SK-N-SH treated with all-trans-retinoic acid at 6 μM for 48 hours (cell line): ENCODE measurements around the gene AKR1B15.

Experiments used
- ATAC-seq: fragments of 200-7000 bp; cut with Tn5 transposase; 3 replicates; pipeline ENCODE4 v1.9.1; 2020; ENCODE audit warnings: mild to moderate bottlenecking, moderate library complexity
- ARNTL ChIP-seq: fragments of 450-650 bp; formaldehyde crosslinking; IDR thresholded peaks from 2 replicates; pipeline ENCODE4 v1.5.0; 2020; ENCODE audit warnings: low read depth, mild to moderate bottlenecking, moderate library complexity, borderline replicate concordance
- BACH2 ChIP-seq: fragments of 250-450 bp; sonication (Bioruptor Pico); IDR thresholded peaks from 2 replicates; pipeline ENCODE4 v1.9.0; 2021; ENCODE audit warnings: mild to moderate bottlenecking, borderline replicate concordance
- CSDC2 ChIP-seq: fragments of 250-450 bp; sonication (Bioruptor Pico); IDR thresholded peaks from 2 replicates; pipeline ENCODE4 v1.5.0; 2020; ENCODE audit warnings: mild to moderate bottlenecking, moderate library complexity
- ESRRG ChIP-seq: fragments of 250-450 bp; sonication (Bioruptor Pico); IDR thresholded peaks from 2 replicates; pipeline ENCODE4 v1.6.1; 2021; ENCODE audit warnings: mild to moderate bottlenecking
- GLIS3 ChIP-seq: fragments of 250-450 bp; sonication (Bioruptor Pico); IDR thresholded peaks from 2 replicates; pipeline ENCODE4 v1.5.0; 2020; ENCODE audit warnings: mild to moderate bottlenecking, moderate library complexity
- ISL1 ChIP-seq: fragments of 250-450 bp; sonication (Bioruptor Pico); IDR thresholded peaks from 2 replicates; pipeline ENCODE4 v2.1.2; 2022; ENCODE audit warnings: mild to moderate bottlenecking, moderate library complexity
- OSR1 ChIP-seq: fragments of 250-450 bp; sonication (Bioruptor Pico); IDR thresholded peaks from 2 replicates; pipeline ENCODE4 v1.8.0; 2022; ENCODE audit warnings: moderate library complexity, mild to moderate bottlenecking, inconsistent platforms
- PPARA ChIP-seq: fragments of 250-450 bp; sonication (Bioruptor Pico); IDR thresholded peaks from 2 replicates; pipeline ENCODE4 v1.5.0; 2020; ENCODE audit warnings: mild to moderate bottlenecking, borderline replicate concordance
- RARB ChIP-seq: fragments of 250-450 bp; sonication (Bioruptor Pico); IDR thresholded peaks from 2 replicates; pipeline ENCODE4 v1.8.0; 2021; ENCODE audit warnings: mild to moderate bottlenecking, moderate library complexity
- SNAI2 ChIP-seq: fragments of 250-450 bp; sonication (Bioruptor Pico); IDR thresholded peaks from 2 replicates; pipeline ENCODE4 v1.5.0; 2020; ENCODE audit warnings: mild to moderate bottlenecking, moderate library complexity
- TCF4 ChIP-seq: fragments of 250-450 bp; sonication (Bioruptor Pico); IDR thresholded peaks from 2 replicates; pipeline ENCODE4 v1.8.0; 2021; ENCODE audit warnings: mild to moderate bottlenecking, moderate library complexity, borderline replicate concordance
- TOX ChIP-seq: fragments of 250-450 bp; sonication (Bioruptor Pico); IDR thresholded peaks from 2 replicates; pipeline ENCODE4 v1.8.0; 2021; ENCODE audit warnings: mild to moderate bottlenecking, moderate library complexity, borderline replicate concordance
- ZC3H10 ChIP-seq: fragments of 250-450 bp; sonication (Bioruptor Pico); IDR thresholded peaks from 2 replicates; pipeline ENCODE4 v1.5.1; 2021; ENCODE audit warnings: mild to moderate bottlenecking, moderate library complexity
- ZFP3 ChIP-seq: fragments of 250-450 bp; sonication (Bioruptor Pico); IDR thresholded peaks from 2 replicates; pipeline ENCODE4 v1.5.0; 2020; ENCODE audit warnings: mild to moderate bottlenecking, moderate library complexity
- ZFP30 ChIP-seq: fragments of 450-650 bp; formaldehyde crosslinking; IDR thresholded peaks from 2 replicates; pipeline ENCODE4 v1.5.0; 2022; ENCODE audit warnings: mild to moderate bottlenecking, moderate library complexity
- ZNF565 ChIP-seq: fragments of 450-650 bp; formaldehyde crosslinking; conservative IDR thresholded peaks from 2 replicates; pipeline ENCODE4 v1.5.0; 2020; ENCODE audit warnings: low read depth, mild to moderate bottlenecking, moderate library complexity
- ZNF70 ChIP-seq: fragments of 450-650 bp; formaldehyde crosslinking; IDR thresholded peaks from 2 replicates; pipeline ENCODE4 v1.5.0; 2020; ENCODE audit warnings: mild to moderate bottlenecking, moderate library complexity
- TF ChIP-seq, protein P1 (sequence below): fragments of 250-450 bp; sonication (Bioruptor Pico); IDR thresholded peaks from 2 replicates; pipeline ENCODE4 v1.8.0; 2020; ENCODE audit warnings: mild to moderate bottlenecking, moderate library complexity, borderline replicate concordance
- TF ChIP-seq, protein P2 (sequence below): fragments of 250-450 bp; sonication (Bioruptor Pico); IDR thresholded peaks from 2 replicates; pipeline ENCODE4 v1.5.0; 2020; ENCODE audit warnings: mild to moderate bottlenecking, moderate library complexity
- TF ChIP-seq, protein P3 (sequence below): fragments of 250-450 bp; sonication (Bioruptor Pico); IDR thresholded peaks from 2 replicates; pipeline ENCODE4 v1.5.1; 2020; ENCODE audit warnings: low read depth, mild to moderate bottlenecking, moderate library complexity
- TF ChIP-seq, protein P4 (sequence below): fragments of 250-450 bp; sonication (Bioruptor Pico); IDR thresholded peaks from 2 replicates; pipeline ENCODE4 v1.5.1; 2021; ENCODE audit warnings: mild to moderate bottlenecking, moderate library complexity
- TF ChIP-seq, protein P5 (sequence below): fragments of 250-450 bp; sonication (Bioruptor Pico); IDR thresholded peaks from 2 replicates; pipeline ENCODE4 v1.8.0; 2021; ENCODE audit warnings: low read depth, mild to moderate bottlenecking, moderate library complexity, borderline replicate concordance

Gene AKR1B15

DNA sequence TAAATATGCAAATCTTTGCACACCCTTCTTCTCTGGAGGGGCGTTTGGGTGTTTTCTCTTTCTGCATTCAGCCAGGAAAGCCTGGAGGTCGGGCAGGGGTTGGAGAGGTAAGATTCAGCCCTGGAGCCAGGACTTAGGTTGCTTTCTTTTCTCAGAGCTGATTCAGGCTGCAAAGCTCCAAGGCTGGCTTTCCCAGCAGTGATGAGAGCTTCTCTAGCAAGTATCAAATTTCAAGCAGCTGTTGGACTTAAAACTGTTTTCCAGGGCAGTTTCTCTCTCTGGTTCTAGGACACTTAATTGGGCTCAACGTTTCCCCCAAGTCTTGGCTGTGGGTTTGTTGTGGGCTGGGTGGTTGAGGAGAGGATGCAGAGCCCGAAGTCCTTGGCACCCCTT lies 20.9 kb upstream of the AKR1B15 start:
- ATAC-seq = peak; percentile 84
- TF ChIP-seq, protein P1, sequence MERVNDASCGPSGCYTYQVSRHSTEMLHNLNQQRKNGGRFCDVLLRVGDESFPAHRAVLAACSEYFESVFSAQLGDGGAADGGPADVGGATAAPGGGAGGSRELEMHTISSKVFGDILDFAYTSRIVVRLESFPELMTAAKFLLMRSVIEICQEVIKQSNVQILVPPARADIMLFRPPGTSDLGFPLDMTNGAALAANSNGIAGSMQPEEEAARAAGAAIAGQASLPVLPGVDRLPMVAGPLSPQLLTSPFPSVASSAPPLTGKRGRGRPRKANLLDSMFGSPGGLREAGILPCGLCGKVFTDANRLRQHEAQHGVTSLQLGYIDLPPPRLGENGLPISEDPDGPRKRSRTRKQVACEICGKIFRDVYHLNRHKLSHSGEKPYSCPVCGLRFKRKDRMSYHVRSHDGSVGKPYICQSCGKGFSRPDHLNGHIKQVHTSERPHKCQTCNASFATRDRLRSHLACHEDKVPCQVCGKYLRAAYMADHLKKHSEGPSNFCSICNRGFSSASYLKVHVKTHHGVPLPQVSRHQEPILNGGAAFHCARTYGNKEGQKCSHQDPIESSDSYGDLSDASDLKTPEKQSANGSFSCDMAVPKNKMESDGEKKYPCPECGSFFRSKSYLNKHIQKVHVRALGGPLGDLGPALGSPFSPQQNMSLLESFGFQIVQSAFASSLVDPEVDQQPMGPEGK (CRISPR knock-in tag) = no peak
- TF ChIP-seq RARB (CRISPR knock-in tag) (no peak), ARNTL (CRISPR knock-in tag) (no peak), ZC3H10 (CRISPR knock-in tag) (no peak), ZNF70 (CRISPR knock-in tag) (no peak), ISL1 (no peak), ZNF565 (CRISPR knock-in tag) (no peak), BACH2 (CRISPR knock-in tag) (no peak), SNAI2 (no peak), CSDC2 (CRISPR knock-in tag) (no peak), ESRRG (CRISPR knock-in tag) (no peak)

DNA sequence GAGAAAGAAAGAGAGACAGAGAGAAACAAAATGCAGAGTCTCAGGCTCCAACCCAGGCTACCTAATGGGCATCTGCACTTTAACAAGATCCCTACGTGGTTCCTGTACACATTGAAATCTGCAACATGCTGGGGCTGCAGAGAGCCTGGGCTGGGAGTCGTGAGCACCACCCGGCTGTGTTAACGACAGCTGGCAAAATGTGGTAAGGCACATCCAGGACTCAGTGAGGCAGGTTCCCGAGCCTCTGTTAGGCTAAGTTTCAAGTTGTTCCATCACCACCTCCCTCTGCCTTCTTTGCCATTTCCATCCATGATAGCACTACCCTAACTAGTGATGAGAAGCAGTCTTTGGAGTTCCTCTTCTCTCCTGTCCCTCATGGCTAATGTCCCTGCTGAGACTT lies 20.2 kb upstream of the AKR1B15 start:
- TF ChIP-seq, protein P2, sequence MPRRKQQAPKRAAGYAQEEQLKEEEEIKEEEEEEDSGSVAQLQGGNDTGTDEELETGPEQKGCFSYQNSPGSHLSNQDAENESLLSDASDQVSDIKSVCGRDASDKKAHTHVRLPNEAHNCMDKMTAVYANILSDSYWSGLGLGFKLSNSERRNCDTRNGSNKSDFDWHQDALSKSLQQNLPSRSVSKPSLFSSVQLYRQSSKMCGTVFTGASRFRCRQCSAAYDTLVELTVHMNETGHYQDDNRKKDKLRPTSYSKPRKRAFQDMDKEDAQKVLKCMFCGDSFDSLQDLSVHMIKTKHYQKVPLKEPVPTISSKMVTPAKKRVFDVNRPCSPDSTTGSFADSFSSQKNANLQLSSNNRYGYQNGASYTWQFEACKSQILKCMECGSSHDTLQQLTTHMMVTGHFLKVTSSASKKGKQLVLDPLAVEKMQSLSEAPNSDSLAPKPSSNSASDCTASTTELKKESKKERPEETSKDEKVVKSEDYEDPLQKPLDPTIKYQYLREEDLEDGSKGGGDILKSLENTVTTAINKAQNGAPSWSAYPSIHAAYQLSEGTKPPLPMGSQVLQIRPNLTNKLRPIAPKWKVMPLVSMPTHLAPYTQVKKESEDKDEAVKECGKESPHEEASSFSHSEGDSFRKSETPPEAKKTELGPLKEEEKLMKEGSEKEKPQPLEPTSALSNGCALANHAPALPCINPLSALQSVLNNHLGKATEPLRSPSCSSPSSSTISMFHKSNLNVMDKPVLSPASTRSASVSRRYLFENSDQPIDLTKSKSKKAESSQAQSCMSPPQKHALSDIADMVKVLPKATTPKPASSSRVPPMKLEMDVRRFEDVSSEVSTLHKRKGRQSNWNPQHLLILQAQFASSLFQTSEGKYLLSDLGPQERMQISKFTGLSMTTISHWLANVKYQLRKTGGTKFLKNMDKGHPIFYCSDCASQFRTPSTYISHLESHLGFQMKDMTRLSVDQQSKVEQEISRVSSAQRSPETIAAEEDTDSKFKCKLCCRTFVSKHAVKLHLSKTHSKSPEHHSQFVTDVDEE (CRISPR knock-in tag) = no peak
- no peak for TF ChIP-seq GLIS3 (CRISPR knock-in tag)
- no peak for TF ChIP-seq BACH2 (CRISPR knock-in tag)
- TF ChIP-seq SNAI2 = no peak
- TF ChIP-seq ZC3H10 (CRISPR knock-in tag) = no peak
- TF ChIP-seq ZNF565 (CRISPR knock-in tag) = no peak
- TF ChIP-seq, protein P3, sequence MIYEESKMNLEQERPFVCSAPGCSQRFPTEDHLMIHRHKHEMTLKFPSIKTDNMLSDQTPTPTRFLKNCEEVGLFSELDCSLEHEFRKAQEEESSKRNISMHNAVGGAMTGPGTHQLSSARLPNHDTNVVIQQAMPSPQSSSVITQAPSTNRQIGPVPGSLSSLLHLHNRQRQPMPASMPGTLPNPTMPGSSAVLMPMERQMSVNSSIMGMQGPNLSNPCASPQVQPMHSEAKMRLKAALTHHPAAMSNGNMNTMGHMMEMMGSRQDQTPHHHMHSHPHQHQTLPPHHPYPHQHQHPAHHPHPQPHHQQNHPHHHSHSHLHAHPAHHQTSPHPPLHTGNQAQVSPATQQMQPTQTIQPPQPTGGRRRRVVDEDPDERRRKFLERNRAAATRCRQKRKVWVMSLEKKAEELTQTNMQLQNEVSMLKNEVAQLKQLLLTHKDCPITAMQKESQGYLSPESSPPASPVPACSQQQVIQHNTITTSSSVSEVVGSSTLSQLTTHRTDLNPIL (CRISPR knock-in tag) = no peak
- TF ChIP-seq OSR1 (CRISPR knock-in tag) = no peak
- no peak for TF ChIP-seq ESRRG (CRISPR knock-in tag)
- no peak for TF ChIP-seq PPARA (CRISPR knock-in tag)
- TF ChIP-seq, protein P4, sequence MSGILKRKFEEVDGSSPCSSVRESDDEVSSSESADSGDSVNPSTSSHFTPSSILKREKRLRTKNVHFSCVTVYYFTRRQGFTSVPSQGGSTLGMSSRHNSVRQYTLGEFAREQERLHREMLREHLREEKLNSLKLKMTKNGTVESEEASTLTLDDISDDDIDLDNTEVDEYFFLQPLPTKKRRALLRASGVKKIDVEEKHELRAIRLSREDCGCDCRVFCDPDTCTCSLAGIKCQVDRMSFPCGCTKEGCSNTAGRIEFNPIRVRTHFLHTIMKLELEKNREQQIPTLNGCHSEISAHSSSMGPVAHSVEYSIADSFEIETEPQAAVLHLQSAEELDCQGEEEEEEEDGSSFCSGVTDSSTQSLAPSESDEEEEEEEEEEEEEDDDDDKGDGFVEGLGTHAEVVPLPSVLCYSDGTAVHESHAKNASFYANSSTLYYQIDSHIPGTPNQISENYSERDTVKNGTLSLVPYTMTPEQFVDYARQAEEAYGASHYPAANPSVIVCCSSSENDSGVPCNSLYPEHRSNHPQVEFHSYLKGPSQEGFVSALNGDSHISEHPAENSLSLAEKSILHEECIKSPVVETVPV (CRISPR knock-in tag) = no peak
- no peak for TF ChIP-seq ZNF70 (CRISPR knock-in tag)
- TF ChIP-seq ZFP3 (CRISPR knock-in tag) = no peak
- TF ChIP-seq ARNTL (CRISPR knock-in tag) = no peak
- no peak for TF ChIP-seq TCF4 (CRISPR knock-in tag)
- no peak for TF ChIP-seq TOX
- no peak for TF ChIP-seq ZFP30 (CRISPR knock-in tag)
- ATAC-seq = no peak

DNA sequence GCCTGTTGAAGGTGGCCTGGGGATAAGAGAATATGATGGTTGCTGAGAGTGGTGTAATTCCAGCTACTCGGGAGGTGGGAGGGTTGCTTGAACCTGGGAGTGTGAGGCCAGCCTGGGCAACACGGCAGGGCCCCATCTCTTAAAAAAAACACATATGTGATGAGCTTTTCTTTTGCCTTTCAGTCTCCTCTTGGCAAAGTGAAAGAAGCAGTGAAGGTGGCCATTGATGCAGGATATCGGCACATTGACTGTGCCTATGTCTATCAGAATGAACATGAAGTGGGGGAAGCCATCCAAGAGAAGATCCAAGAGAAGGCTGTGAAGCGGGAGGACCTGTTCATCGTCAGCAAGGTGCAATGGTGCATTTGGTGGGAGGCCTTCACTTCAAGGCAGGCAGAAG lies 18.4 kb upstream of the AKR1B15 start:
- no peak for ATAC-seq
- TF ChIP-seq ZNF70 (CRISPR knock-in tag) = no peak
- TF ChIP-seq SNAI2 = no peak
- TF ChIP-seq, protein P2 (CRISPR knock-in tag) = no peak
- TF ChIP-seq PPARA (CRISPR knock-in tag) = no peak
- no peak for TF ChIP-seq ARNTL (CRISPR knock-in tag)
- TF ChIP-seq, protein P3 (CRISPR knock-in tag) = no peak
- TF ChIP-seq ZFP3 (CRISPR knock-in tag) = no peak
- TF ChIP-seq OSR1 (CRISPR knock-in tag) = no peak
- TF ChIP-seq, protein P5, sequence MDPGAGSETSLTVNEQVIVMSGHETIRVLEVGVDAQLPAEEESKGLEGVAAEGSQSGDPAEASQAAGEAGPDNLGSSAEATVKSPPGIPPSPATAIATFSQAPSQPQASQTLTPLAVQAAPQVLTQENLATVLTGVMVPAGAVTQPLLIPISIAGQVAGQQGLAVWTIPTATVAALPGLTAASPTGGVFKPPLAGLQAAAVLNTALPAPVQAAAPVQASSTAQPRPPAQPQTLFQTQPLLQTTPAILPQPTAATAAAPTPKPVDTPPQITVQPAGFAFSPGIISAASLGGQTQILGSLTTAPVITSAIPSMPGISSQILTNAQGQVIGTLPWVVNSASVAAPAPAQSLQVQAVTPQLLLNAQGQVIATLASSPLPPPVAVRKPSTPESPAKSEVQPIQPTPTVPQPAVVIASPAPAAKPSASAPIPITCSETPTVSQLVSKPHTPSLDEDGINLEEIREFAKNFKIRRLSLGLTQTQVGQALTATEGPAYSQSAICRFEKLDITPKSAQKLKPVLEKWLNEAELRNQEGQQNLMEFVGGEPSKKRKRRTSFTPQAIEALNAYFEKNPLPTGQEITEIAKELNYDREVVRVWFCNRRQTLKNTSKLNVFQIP (CRISPR knock-in tag) = no peak
- no peak for TF ChIP-seq TOX
- no peak for TF ChIP-seq ZFP30 (CRISPR knock-in tag)
- TF ChIP-seq ISL1 = no peak
- TF ChIP-seq GLIS3 (CRISPR knock-in tag) = no peak
- TF ChIP-seq ZC3H10 (CRISPR knock-in tag) = no peak
